GM19324 (cell line): ENCODE measurements around the gene CYP1A2.
"Not testable (repeated sequence)": the region's sequence is repeated elsewhere in the genome, so short reads cannot be mapped to it uniquely, and the experiment has no call there.

Experiments used
- ATAC-seq: cut with Tn5 transposase; IDR thresholded peaks from one replicate; pipeline ENCODE4 v1.9.1; 2021; ENCODE audit warnings: mild to moderate bottlenecking, moderate library complexity; ENCODE audit not compliant: unreplicated experiment, low FRiP score

The CYP1A2 gene

DNA sequence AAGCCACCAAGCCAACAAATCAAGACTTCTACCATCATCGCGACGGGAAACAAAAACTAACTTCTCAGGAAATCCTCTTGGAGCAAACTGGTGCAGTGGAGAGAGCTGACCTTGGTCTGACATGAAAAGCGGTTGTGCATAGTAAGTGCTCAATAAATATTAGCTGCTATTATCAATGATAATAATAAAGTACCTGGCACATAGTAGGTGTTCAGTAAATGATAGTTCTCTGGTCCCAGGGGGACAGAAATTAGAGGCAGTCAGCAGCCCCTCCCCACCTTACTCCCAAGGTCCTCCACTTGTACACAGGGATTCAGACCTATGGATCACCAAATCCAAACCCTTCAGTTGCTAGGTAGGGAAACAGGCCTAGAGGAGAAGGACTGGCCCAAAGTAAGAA lies 27.2 kb downstream of the CYP1A2 start:
- ATAC-seq: no peak

DNA sequence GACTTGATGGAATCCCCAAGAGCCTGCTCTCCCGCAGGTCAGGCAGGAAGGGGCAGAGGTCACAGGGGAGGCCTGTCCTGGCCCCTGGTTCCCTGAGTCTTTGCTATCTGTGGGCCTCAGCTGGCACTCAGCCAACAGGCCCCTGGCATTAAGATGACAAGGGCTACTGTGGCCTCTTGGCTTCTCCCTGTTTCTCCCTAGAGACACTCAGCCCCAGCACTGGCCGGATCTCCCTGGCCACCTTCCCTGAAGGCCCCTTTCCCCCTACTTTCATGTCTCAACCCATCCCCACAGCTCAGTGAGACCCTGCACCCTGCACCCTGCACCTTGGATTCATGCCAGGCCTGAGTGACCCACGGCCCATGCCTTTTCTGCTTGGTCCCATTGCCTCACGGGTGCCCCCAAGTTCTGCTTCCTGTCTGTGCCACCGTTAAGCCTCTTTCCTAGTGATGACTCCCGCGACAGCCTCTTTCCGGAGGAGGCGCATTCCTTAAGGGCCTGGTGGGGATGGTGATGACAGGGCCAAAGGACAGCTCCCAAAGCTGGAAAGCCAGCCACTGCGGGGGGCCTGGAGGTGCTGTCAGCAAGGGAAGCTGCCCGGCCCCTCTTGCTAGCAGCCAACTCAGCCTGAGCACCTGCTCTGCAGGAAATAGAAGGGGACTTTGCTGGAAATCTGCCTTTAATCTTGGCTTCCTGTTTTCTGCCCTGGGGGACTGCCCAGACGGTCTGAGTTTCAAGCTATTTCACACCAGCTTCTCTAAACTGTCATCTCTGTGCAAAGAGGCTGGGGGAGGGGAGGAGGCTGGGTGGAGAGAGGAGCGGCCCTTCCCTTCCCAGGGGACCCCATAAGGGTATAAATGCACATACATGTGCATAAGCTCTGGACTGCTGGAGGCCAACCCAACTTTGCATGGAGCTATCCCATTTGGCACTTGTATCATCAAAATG lies 28.4 kb downstream of the CYP1A2 start:
- peak; percentile 31 for ATAC-seq

DNA sequence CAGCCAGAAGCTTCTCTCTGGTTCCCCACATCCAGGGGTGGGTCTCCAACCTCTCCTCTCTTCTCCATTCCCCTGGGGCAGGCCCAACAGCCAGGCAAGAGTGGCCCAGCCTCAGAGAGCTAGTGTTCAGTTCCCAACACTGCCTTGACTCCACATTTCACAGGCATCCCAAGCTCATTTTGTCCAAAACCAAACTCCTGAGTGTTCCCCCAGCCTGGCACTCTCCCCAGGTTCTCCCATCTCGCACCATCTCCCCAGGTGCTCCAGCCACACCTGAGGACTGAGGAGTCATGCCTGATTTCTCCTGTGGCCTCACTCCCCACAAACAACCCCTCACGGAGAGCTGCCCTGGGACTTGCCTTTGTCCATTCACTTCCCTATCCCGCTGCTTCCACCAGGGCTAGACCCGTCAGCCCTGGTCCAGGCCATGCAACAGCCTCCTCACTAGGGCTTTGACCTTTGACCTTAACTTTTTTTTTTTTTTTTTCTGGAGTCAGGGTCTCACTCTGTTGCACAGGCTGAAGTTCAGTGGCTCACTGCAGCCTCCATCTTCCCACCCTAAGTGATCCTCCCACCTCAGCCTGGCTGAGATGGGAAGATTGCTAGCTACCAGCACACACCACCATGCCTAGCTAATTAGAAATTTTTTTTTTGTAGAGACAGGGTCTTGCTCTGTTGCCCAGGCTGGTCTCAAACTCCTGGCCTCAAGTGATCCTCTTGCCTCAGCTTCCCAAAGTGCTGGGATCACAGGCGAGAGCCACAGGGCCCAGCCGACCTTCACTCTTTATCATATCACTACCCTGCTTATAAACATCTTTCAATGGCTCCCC lies 29.3 kb downstream of the CYP1A2 start:
- no peak for ATAC-seq

DNA sequence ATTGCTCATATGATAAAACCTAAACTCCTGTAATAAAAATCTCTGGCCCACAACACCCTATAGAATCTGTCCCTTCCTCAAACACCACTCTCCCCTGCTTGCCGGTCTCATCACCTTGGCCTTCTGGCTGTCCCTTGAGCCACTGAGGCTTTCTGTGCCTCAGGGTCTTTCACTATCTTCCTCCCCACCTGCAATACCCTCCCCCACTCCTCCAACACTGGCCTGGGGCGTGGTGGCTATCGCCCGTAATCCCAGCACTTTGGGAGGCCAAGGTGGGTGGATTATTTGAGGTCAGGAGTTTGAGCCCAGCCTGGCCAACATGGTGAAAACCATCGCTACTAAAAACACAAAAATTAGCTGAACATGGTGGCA lies 29.9 kb downstream of the CYP1A2 start:
- no peak for ATAC-seq

DNA sequence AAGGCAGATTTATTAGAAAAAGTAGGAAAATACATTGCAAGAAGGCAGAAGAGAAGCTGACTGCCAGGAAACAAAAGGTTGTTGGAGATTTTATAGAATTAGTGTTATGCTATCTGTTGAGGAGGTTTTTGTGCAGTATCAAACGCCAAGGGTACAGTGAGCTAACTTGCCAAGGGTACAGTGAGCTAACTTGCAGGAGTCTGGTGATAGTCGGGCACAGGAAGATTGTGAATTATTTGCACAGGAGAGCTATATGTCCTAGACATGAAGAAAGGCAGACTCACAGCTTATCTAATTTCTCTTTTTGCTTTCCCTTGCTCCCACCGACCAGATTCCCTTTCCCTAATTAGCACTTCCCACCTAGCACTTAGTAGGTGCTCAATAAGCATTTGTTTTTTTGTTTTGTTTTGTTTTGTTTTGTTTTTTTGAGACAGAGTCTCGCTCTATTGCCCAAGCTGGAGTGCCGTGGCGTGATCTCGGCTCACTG lies 30.6 kb downstream of the CYP1A2 start:
- ATAC-seq: no peak

DNA sequence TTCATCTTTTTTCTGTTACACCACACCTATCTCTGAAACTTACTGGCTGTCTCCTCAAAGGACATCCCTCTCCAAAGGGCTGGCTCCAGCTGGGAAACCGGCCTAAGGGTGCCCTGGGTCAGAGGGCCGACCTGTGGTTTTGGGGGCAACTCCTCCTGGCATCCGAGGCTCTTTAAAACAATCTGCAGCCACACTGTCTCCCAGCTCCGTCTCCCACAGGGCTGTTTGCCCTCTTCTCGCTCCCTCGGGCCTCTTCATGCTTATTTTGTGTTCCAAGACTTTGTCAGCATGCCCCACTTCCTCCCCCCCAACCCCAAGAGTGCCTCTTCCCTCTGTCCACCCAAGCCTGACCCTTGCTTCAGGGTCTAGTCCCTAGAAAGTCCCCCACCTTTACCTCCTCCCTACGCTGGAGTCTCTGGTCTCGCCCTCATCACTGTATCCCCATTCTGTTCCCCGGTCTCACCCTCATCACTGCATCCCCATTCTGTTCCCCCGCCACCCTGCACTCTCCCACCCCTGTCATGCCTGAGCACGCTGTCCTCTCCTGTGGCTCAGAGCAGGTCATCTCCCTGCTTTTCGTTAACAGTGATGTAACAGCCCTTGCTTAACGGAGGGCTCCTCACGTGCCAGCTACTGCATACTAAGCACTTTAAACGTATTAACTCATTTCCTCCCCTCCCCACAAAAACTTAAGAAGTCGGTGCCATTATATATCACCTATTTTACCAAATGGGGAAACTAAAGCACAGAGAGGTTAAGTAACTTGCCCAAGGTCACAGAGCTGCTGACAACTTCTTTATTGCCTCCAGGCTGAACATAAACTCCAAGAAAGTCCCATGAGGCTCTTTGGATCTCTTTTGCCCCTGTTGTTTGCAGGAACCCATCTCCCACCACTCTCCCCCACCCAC lies 32.1 kb downstream of the CYP1A2 start:
- no peak for ATAC-seq

DNA sequence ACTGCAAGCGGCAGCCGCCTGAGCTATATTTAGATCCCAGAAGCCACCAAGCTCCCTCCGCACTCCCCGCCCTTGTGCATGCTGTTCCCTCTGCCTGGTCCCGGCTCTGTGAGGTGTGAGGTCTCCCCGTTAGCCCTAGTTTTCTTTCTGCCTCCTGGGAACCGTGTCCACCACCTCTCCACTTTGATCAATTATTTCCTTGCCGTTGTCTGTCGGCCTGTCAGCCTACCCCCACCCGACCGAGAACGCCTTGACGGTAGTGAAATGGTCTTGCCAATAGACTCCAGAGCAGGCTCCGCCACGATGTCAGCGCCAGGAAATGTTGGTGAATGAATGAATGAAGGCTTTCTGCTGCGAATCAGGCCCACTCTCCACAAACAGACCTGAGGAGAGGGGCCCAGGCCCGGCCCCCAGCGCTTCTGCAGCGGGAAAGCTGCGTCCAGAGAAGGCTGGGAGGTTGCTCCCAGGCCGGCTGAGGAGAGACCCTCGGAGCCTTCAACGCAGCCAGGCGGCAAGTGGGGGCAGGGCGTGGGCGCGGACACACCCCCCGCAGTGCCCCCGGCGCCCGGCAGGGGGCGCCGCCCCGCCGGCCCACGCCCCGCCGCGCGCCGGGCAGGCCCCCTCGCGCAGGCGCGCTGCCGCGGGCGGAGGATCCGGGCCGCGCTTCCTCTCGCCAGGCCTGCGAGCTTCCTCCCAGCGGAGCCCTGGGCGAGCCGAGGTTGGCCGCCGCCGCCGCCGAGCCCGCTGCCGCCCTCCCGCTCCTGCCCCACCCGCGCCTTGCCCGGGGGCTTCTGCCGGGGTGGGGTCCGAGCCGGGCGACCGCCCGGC lies 33.0 kb downstream of the CYP1A2 start, which contains the start of gene CSK:
Gene CSK, plus strand, starts transcription at position 650 of the 828 bp plus-strand sequence. CDS start 16,218 bp downstream, outside the sequence.
- ATAC-seq: peak; percentile 47

DNA sequence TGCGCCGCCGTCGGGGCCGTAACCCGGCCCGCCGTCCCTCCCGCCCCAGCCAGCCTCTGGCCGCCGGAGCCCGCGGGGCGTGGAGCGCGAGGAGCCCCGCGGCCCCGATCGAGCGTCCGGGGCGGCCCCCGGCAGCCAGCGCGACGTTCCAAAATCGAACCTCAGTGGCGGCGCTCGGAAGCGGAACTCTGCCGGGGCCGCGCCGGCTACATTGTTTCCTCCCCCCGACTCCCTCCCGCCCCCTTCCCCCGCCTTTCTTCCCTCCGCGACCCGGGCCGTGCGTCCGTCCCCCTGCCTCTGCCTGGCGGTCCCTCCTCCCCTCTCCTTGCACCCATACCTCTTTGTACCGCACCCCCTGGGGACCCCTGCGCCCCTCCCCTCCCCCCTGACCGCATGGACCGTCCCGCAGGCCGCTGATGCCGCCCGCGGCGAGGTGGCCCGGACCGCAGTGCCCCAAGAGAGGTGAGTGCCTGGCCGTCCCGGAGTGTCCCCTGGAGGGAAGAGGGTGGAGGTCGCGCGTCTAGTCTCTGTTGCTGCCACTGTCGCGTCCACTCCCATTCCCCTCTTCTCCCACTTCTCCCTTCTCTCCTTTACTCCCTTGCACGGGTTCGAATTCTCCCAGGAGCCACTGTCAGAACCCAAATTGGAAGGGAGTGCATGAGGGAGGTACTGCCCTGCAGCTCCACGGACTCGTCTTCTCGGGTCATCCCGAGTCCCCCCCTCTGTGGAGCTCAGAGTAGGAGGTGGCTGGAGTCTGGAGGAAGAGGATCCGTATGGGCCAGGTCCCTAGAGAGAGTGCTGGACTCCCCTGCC lies 33.8 kb downstream of the CYP1A2 start:
- peak; percentile 21 for ATAC-seq

DNA sequence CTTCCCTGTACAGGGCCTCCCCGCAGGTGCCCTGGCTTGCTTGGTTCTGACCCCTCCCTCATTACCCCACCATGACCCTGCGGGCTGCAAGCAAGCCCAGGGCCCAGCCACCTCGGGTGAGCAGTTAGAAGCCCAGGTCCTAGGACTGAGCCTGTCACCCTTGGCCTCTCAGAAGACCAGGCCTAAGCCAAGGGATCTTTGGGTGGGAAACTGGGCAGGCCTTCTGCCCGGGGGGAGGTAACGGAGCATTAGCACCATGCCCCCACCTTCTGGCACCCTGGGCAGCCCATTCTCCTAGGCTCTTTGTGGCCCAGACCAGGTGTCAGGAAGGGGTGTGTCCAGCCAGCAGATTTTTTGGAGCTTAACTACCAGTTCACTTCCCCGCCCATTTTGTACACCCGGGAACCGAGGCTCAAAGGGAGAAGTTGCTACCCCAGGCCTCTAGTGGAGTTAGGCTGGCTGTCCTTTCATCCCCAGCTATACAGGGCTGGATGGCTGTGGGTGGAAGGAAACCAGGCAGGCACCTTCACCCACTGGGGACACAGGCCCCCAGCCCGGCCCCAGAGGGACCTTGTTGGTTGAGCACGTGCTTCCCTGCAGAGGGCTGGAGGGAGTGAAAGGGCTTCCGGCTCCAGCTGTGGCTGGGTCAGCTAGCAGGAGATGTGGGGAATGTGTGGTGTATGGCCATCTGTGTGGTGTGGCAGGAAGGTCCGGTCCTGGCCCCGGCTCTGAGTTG lies 34.6 kb downstream of the CYP1A2 start:
- no peak for ATAC-seq

DNA sequence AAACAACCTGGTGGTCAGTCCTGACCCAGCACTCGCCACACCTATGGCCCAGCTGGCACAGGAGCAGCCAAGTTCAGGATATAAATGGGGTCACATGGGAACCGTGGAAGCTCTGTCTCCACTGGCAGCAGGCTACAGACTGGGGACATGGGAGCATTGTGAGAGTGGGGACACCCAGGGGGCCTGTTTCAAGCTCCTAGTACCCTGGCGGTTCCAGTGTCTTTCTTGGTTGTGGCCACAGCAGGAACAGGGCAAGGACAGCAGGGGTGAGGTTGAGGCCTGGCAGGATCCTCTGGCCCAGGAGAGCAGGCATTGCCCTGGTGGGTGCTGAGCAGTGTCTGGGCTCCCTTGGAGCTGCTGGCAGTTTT lies 35.1 kb downstream of the CYP1A2 start:
- no peak for ATAC-seq

DNA sequence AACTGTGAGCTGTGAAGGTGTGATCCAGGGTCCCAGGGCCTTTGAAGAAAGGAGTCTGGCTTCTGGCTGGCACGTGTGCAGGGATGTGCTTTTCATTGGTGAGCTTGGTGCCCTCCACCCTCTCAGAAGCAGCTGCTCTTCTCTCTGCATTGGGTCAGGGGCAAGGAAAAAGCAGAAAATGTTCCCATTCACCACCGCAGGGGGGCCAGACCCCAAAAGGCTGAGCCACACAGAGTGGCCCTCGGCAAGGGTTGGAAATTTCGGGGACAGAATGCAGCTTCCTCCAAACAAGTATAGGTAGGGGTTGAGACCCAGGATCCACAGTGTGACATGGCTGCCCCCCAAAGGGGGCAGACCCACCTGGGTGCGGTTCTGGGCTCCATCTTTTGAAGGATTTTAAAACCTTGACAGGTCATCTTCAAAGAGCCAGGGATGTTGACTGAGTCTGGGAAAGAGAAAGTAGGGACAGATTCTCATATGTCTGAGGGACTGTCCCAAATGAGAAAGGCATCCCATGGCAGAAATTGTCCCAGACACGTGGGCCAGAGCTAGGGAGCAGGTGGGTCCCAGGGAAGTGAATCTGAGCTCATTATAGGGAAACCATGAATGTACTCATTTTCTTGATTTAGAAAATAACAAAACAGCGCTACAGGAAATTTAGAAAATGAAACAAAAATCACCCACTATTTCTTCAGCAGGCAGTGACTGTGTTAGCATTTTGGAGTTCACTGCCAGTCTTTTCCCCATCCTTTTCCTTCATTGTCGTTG lies 36.0 kb downstream of the CYP1A2 start:
- ATAC-seq: no peak

DNA sequence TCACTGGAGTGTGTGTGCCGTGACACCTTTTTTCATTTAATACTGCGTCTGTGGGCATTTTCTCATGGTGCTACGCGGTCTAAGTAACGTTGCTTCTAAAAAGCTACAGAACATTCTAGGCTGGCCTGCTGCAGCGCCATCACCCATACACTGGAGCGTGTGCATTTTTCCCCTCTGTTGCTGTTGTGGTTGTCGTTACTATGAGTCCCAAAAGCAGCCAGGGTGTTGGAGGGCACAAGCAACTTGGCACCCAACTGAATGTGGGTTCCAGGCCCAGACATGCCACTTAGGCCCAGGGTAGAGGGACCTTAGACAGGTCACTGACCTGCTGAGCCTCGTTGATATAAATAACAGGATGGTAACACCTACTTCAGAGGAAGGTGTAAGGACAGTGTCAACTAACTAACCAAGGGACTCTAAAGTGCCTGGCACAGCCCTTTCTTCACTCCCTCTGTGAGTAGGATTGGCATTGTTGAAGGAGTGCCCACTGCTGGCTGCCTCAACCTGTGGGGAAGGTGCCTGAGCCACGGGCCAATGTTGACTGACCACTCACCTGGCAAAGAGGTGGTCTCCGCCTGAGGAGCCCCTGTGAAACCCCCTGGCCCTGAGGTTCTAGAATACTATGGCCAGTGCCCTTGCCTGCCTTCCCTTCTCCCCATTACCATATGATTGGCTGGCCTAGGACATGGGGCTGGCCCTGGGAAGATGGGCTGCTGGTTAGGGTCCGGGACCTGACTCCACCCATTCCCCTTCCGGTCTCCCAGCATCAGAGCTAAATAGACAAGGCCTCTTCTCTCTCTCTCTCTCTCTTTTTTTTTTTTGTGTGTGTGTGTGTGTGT lies 36.8 kb downstream of the CYP1A2 start:
- ATAC-seq: no peak

DNA sequence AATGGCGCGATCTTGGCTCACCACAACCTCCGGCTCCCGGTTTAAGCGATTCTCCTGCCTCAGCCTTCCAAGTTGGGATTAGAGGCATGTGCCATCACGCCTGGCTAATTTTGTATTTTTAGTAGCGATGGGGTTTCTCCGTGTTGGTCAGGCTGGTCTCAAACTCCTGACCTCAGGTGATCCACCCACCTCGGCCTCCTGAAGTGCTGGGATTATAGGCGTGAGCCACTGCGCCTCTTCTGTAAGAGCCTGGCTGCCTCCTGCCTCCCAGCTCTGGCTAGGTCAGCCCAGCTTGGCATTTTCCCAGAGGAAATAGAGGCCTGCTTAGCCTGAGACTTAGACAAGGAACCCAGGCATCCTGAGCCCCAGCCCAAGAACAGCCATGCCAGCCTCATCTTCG lies 37.4 kb downstream of the CYP1A2 start:
- not testable (repeated sequence) for ATAC-seq

DNA sequence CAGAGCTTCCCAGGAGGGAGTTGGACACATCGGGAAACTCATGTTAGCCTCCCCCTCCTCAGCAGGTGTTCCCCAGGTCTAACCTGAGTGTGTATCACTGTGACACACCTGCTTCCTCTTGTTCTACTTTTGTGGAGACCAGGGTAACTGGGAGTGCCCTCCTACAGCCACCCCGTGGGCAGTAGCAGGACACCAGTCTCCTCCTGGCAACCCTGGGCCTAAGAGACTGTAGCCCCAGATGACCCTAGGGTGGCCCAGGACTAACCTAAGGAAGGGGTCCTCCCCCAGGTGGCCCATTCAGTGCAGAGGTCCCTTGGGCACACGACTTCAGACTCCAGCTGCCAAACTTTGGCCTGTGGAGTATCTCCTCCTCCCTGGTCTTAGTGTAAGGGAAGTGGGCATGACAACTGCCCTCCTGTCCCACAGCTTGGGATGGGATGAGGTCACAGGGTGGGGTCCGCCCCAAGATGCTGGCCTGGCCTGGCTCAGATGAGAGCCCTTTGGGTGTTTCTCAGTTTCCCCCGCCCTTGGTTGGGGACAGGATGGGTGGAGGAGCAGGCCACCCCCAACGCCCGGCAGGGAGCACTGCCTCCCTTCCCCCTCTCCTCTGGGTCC lies 38.0 kb downstream of the CYP1A2 start:
- no peak for ATAC-seq

DNA sequence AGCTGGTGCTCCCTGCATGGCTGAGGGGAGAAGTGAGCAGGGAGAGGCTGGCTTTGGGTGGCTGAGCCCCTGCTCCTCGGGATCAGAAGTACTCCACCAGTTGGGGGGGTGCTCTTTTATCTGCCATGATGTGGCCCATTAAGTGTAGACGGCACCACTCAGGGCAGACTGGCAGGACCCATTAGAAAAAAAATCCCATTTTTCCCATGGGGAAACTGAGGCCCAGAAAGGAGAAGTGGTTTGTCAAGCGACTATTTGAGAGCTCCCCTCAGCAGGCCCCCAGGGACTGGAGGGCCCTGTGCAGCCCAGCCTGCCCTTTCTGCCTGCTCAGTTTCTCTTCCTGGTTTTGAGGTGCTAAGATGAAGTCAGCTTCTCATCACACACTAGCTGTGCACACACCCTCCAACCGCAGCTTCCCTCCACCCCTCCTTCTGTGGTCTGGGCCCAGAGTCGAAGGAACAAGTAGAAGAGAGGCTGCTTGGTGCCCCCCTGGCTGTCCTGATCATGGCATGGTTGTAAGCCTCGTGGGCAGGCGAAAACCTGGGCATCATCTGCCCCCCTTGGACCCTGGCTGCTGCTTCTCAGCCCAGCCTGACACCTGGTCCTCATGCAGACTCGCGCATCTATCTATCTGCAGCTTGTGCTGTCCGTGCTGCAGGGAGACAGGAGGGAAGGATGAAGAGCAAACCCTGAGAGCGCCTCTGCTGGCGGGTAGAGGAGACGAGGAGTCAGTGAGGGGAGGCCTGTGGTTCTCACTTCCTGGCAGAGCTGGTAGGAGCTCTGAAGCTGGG lies 38.8 kb downstream of the CYP1A2 start:
- ATAC-seq: peak; percentile 43
